Stimulated activated CD8-positive, alpha-beta memory T cell treated with anti-CD3 and anti-CD28 coated beads, Interleukin-7, amount 100 ng/mL, for 48 hours (primary cell): ENCODE data around the gene STARD9.
"Not testable (repeated sequence)": the region's sequence is repeated elsewhere in the genome, so short reads cannot be mapped to it uniquely, and the experiment has no call there.

Experiments used
- DNase-seq, 2 donors: peaks; one replicate each; pipeline ENCODE4 v3.0.0-alpha.2; 2020; ENCODE audit warnings: low read depth in 1 of 2; ENCODE audit errors: extremely low read depth in 1 of 2

The STARD9 gene

GRCh38 chr15:42575188-42576039, at the start of gene STARD9:
TSS of gene STARD9 (plus strand) at chr15:42575606. CDS start at chr15:42575716, 110 bp downstream.
- peak; percentile 92 to 94 for DNase-seq

DNA sequence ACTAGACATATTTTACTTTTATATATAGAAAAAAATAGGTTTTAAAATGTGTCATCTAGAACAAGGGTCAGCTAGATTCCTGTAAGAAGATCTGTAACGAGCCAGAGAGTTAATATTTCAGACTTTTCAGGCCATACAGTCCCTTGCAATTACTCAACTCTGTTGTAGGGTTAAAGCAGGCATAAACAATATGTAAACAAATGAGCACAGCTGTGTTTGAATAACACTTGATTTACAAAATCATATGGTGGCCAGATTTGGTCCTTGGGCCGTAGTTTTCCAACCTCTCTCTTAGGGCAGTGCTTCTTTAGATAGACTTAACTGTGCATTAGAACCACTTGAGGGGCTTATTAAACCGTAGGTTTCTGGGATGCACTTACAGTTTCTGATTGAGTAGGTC, 46.4 kb upstream of the STARD9 start:
- DNase-seq: no peak

DNA sequence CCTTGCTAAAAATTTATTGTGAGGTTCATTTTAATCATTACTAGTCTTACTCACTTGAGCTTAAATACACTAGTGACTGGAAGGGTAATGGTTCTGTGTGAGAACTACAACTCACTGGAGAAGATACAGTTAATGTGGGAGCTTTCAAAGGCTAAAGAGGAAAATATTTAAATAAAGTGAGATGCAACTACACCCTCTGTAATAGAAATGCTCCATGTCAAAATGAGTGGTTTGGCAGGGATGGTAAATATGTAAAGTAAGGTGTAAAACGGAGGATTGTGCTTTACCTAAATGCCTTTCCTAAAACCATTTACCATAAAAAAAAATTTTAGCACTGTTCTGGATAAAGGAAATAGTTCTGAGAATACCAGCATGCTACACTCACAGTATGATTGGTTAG, 42.2 kb upstream of the STARD9 start:
- DNase-seq: no peak

DNA sequence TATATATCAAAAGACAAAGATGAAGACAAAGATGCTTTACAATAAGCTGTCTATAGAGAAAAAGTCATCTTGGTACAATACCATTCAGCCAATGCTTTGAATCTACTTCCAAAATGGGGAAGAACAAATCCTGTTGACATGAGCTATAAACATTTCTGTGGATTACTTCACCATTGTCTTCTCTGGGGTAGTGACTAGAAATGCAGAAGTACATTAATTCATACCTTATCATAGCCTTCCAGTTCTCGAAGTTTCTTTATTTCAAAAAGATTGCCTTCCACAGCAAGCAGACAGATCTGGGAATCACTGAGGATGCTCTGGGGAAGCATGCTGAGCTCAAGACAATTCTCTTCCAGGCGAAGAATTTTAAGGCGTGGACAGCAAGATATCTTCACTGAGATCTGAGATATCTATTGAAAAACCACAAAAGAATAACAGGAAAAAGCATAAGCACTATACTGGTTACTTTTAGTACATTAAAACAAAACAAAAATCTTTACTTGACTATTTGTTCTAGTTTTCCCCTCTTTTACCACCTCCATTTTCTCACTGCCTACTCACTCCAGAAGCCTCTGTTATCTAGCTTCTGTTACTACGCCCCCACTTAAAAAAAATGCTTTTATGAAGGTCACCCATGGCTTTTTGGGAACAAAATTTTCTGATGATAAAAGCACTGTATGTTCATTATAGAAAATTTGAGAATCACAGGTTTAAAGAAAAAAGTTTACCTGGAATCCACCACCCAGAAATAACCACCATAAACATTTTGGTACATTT, 30.4 kb upstream of the STARD9 start:
- no peak for DNase-seq

- no peak for DNase-seq
Measured at GRCh38 chr15:42547918-42548248, 27.5 kb upstream of the STARD9 start.

DNA sequence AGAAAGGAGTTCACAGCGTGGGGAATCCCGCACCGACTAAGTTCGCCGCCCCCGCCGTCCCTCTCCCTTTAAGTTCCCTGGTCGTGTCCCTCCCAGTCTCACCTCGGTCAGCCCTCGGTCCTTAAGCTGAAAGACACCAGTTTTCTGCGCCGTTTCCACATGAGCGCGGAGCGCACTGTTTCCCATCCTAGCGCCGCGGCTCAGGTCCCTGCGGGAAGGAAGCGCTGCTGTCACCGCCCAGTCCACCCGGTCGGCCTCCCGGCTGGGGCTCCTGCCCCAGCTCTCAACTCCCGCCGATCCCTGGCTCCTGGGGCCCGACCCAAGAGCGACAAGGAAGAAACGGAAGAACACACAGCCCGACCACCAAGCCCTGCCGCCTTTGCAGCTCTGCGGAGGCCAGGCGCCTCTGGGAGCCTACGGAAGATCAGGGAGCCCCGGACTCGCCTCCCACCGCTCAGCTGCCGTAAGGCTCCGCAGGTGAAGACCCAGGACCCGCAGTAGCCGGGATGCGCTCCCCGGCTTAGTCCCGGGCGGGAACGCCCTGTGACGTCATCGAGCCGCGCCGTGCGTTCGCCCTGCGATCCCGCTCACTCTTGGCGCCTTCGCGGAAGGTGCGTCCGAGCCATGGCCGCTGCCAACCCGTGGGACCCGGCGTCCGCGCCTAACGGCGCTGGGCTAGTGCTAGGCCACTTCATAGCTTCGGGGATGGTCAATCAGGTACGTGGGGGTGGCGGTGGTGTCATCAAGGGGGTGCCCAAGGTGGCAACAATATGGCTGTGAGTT, 27.0 kb upstream of the STARD9 start, which contains the start of the genes HAUS2 and LRRC57:
TSS of gene HAUS2 (plus strand) at position 590 of the 783 bp plus-strand sequence. CDS start at position 625, 35 bp downstream.
TSS of gene LRRC57 (minus strand) at position 545 of the 783 bp plus-strand sequence. CDS start at position 186, 359 bp downstream.
- DNase-seq: peak; percentile 80 to 84

- DNase-seq: no peak
Measured at GRCh38 chr15:42549032-42549491, 26.3 kb upstream of the STARD9 start.

- no peak for DNase-seq
Measured at GRCh38 chr15:42549741-42550392, 25.5 kb upstream of the STARD9 start.

DNA sequence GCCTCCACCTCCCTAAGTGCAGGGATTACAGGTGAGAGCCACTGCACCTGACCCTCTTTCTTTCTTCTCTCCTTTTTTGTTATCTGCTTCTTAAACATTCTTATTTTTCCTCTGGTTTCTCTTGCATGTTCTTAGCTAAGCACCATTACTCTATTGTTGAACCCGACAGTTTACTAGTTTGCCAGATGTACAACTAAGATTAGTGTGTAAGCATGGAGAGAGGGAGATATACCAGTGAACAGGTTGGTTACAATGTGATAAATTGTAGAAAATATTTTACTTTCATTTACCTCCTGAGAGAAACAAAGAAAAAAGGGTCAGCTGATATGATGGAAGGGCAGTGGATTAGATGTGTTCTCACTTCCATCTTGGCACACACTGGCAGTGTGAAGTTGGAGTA, 21.9 kb upstream of the STARD9 start:
- DNase-seq: no peak

DNA sequence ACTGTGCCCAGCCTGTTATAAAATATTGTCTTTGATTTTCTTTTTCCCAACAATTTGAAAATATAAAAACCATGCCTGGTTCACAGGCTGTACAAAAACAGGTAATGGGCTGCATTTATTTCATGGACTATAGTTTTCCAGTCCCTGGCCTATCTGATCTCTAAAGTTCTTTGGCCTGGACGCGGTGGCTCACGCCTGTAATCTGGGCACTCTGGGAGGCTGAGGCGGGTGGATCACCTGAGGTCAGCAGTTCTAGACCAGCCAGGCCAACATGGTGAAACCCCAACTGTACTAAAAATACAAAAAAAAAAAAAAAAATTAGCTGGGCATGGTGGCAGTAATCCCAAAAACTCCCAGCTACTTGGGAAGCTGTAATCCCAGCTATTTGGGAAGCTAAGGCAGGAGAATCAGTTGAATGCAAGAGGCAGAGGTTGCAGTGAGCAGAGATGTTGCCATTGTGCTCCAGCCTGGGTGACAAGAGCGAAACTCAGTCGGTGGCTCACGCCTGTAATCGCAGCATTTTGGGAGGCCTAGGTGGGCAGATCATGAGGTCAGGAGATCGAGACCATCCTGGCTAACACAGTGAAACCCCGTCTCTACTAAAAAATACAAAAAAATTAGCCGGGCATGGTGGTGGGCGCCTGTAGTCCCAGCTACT, 18.7 kb upstream of the STARD9 start:
- not testable (repeated sequence) for DNase-seq

DNA sequence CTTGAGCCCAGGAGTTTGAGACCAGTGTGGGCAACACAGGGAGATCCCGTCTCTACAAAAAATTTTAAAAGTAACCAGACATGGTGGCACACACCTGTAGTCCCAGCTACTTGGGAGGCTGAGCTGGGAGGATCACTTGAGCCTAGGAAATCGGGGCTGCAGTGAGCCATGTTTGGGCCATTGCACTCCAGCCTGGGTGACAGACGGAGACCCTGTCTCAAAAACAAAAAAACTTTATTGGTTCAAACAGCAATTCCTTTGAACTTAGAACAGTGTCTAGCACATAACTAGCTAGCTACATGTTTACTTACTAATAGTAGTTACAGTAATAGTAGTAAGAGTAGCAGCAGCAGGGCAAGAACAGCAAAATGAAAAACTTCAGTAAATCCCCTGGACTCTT, 16.7 kb upstream of the STARD9 start:
- no peak for DNase-seq

DNA sequence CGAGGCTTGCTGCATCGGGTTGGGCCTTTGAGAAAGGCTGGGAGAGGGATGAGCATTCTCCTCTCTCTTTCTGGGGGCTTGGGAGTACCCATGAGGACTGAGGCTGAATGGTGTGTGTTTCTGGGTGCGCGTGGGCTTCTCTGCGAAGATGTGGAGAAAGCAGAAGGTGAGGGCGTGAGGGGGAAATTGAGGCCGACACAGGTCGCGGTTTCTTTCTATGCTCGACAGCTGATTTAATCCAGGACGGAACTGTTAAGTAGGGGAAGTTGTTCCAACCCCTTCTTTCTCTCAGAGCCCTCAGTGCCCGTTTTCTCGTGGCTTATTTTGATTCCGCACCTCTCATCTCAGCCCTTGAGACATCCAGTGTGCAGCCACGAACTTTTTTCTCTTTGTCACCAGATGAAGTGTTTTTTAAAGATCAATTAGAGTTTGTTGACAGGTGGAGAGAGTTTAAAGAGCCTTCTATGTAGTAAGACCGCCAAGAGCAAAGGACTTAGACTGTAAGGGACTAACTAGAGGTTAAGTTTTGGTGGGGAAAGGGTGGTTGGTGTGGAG, 711 bp downstream of the STARD9 start:
- no peak for DNase-seq

DNA sequence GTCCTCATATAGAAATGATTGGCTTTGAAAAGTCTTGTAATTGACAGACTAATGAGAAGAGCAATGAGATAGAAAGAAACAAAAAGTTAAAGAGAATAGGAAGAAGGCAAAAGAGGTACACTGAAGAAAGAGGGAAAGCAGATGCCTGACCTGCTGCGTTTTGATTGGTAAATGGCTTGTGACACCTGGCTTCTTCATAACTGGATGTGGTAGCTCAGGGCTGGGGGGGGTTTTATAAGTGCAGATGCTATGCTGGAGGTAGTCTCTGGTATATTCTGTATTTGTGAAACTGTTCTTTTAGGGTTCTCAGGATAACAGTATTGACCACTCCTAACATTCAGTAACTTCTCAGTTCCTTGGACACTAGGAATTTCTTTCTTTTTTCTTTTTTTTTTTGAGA, 1.4 kb downstream of the STARD9 start:
- DNase-seq: no peak

DNA sequence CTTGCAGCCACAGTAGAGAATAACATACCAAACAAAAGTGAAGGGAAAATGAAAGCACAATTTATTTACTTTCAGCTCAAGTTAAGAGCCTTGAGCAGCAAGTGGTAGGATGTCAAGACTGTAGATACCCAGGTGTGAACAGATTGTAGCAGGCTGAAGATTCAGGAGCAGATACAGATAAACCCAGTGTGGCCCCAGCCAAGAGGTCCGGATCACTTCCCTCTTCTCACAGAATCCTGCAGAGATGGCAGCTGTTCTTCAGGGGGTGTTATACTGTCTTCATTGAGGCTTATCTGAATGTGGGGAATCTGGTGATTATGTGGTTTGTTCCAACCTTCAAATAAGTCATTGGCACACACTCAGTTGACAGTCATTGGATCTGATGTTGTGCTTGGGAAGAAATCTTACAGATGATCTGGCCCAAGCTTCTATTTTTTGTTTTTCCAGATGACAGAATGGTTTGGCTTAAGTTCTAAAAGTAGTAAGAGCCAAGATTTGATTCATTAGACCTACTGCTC, 2.2 kb downstream of the STARD9 start:
- DNase-seq: no peak

DNA sequence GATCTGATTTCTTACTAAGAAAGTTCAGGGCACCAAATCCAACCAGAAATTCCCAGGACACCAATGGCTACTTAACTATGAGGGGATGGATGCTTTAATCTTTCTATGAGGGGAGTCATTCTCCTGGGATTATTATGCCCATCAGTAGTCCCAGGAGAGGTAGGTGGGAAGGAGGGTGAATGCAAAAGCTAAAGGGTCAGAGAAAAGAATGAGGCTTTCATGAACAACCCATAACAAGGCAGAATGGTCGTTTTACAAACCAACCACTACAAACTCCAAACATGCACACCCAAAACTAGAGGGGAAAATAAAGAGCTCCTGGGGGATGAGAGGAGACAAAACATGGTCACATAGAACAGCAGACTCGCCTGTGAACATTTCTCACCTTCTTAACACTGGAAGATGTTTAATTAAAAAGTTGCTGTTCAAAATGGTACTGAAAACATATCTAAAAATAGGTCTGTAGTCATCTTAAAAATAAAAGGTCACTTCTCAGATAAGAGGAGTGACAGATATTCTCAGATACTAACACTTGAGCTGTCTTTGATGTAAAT, 3.7 kb downstream of the STARD9 start:
- no peak for DNase-seq

DNA sequence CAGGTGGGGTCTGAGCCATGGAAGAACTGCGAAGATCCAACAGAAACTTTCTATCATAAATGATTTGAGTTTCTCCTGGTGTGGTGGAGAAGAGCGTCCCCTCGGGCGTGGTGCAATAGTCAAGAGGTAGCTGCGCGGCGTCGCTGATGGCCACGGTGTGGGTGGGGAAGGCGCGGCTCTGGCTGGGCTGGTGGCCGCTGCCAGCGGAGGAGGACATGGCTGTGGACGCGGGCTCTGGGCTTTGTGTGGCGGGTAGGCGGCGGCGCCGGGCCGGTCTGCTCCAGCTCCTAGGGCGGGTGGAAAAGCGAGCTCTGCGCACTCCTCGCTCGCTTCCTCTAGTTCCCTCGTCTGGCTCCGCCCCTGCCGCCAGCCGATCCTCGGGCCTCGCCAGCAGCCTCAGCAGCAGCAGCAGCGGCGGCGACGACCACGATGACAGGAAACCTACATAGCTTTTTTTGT, 5.9 kb downstream of the STARD9 start:
- peak; percentile 66 to 70 for DNase-seq

DNA sequence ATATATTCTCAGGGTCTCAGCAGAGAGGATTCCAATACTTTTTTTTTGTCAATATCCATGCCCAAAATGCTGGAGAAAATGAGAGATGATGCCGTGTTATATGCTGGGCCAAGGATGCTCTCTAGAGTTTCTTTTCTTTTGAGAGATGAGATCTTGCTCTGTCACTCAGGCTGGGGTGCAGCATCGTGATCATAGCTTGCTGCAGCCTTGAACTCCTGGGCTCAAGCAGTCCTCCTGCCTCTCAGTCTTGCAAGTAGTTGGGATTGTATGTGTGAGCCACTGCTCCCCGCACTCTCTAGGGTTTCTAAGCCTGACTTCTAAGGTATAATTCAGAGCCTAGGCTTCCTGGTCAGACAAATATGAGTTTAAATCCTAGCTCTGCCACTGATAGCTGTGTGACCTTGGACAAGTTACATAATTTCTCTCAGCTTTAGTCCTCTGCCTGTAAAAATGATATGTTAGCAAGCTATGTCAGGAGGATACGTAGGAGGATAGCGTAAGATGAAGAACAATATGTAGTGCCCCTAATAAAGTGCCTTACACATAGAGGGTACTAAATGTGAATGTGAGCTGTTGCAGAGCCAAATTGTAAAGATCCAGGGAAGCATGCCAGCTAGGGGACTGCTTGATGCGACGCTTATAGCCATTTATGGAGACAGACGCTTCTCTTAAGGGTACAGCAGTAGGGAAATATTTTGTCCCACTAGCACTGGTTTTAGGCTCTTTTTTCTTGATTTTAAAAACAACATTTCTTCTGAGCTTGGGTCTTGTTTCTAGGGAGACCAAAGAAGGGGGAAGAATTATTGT, 7.4 kb downstream of the STARD9 start:
- no peak for DNase-seq
